ENCODE results near the gene BEND5.

The BEND5 gene

DNA sequence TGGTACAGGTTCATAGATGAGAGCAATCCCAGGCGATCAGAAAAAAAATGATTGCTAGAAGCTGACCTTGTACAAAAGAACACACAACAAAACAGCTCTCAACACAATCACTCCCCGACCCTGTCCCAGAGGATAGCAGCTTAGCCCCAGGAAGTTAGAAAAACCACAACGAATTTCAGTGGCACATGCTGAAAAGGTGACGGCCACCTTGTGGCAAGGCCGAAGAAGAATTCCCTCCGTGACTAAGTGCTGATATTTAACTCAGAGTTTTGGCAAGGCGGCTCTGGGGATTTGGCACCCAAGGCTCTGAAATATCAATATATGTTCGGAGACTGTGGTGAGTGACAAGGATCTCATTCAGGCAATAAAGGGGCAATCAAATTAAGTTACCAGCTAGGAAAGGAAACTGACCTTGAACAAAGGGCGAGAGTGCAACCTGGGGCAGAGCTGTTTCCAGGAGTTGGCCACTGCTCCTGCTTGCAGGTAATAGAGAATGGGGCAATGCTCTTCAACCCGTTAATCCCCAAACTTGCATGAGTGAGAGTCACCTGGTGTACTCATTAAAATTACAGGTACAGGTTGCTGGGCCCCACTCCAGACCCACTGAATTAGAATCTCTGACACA, 96.2 kb downstream of the BEND5 start:
- TF ChIP-seq, protein P1, sequence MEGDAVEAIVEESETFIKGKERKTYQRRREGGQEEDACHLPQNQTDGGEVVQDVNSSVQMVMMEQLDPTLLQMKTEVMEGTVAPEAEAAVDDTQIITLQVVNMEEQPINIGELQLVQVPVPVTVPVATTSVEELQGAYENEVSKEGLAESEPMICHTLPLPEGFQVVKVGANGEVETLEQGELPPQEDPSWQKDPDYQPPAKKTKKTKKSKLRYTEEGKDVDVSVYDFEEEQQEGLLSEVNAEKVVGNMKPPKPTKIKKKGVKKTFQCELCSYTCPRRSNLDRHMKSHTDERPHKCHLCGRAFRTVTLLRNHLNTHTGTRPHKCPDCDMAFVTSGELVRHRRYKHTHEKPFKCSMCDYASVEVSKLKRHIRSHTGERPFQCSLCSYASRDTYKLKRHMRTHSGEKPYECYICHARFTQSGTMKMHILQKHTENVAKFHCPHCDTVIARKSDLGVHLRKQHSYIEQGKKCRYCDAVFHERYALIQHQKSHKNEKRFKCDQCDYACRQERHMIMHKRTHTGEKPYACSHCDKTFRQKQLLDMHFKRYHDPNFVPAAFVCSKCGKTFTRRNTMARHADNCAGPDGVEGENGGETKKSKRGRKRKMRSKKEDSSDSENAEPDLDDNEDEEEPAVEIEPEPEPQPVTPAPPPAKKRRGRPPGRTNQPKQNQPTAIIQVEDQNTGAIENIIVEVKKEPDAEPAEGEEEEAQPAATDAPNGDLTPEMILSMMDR (IDR thresholded peaks at IDR 0.05; ENCODE audit: low read depth, low read length, missing control alignments): no peak
- DNase-seq (ENCODE audit: extremely low read depth, low read depth): no peak
- H3K4me3 ChIP-seq (replicated peaks; ENCODE audit: low read depth, low read length): no peak overlapping the region

DNA sequence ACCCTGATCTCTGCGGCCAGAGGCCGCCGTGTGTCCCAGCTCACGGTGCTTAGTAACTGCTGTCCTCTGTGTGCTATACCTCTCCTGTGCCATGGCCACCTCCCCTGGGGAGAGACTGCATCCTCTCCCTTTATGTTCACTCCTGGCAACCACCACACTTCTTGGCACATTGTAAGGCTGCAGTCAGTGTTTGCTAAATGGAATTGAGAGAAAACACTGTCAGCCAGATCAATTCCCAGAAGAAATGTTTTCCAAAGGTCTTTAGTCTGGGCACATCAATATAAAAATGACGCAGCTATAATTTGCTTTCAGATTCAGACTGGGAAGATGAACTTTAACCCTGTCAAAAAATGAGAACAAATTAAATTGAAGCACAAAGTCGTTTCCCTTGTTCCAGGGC, 96.8 kb downstream of the BEND5 start:
- no peak for DNase-seq (ENCODE audit: extremely low read depth, low read depth)
- no peak overlapping the region for H3K4me3 ChIP-seq (replicated peaks; ENCODE audit: low read depth, low read length)
- TF ChIP-seq, protein P1 (IDR thresholded peaks at IDR 0.05; ENCODE audit: low read depth, low read length, missing control alignments): no peak

DNA sequence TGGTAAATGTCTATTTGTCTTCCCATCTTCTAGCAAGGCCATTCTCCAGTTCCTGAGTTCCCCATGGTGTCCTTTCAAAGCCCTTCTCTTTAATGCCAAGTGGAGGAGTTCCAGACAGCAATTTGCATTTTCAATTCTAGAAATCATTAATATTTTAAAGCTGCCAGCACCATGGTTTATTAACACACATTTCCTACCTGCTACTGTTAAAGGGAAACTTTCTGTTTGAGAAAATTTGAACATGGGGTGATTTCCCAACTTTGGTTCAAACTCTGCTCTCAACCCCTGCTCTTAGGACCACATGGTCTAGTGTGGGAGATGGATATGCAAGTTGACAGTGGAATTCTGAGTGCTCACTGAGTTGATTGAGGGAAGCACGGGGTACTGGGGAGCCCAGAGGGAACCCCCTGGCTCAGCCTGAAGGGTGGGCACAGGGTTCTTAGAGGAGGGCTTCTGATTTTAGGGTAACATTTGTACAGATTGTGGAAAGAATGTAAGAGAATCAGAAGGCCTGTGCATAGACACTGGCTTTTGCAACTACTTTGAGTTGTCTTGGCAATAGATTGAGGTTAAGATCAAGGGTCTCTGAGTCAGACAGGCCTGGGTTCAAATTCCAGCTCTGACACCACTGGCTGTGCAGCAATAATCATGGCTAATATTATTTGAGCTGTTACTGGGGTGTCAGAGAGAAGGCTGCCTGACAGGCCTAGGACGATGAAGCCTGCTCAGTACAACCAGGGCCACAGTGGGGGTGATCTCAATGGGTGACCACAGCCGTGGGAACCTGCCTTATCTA, 97.8 kb downstream of the BEND5 start:
- H3K4me3 ChIP-seq (replicated peaks; ENCODE audit: low read depth, low read length): no peak overlapping the region
- DNase-seq (ENCODE audit: extremely low read depth, low read depth): no peak
- TF ChIP-seq, protein P1 (IDR thresholded peaks at IDR 0.05; ENCODE audit: low read depth, low read length, missing control alignments): no peak
